GM18511 (cell line): Measurements from ENCODE around the gene COL8A1.

Experiments
- ATAC-seq: cut with Tn5 transposase; IDR thresholded peaks from one replicate; pipeline ENCODE4 v1.9.1; 2021; ENCODE audit warnings: mild to moderate bottlenecking, moderate library complexity; ENCODE audit not compliant: unreplicated experiment

COL8A1 gene

GRCh38 chr3:99753268-99753975 is 115.0 kb downstream of the COL8A1 start:
- peak; percentile 91 for ATAC-seq

GRCh38 chr3:99755831-99756230 is 117.4 kb downstream of the COL8A1 start:
- ATAC-seq: no peak

- no peak for ATAC-seq
Measured at GRCh38 chr3:99757966-99758365, 119.6 kb downstream of the COL8A1 start.

GRCh38 chr3:99758502-99759177 is 120.2 kb downstream of the COL8A1 start:
- ATAC-seq: no peak

DNA sequence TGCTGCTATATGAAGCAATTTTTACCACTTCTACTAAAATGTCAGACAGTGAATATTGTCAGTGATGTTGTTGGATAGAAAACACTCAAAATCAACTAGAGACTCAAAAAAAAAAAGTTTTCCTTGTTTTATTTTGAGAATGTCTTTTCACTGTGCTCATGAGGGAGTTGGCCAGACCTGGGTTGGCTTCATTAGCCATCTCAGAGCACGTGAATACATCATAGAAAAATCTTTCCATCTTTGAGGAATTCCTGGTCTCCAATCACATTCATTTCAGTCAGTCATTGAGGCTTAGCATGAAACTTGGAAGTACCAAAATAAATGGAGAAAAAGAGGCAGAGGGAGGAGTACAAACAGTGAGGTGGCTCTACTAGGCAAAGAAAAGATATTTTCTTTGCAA is 121.6 kb downstream of the COL8A1 start:
- no peak for ATAC-seq

- no peak for ATAC-seq
Measured at GRCh38 chr3:99760629-99761028, 122.2 kb downstream of the COL8A1 start.

- ATAC-seq: no peak
Measured at GRCh38 chr3:99761415-99762165, 123.2 kb downstream of the COL8A1 start.

DNA sequence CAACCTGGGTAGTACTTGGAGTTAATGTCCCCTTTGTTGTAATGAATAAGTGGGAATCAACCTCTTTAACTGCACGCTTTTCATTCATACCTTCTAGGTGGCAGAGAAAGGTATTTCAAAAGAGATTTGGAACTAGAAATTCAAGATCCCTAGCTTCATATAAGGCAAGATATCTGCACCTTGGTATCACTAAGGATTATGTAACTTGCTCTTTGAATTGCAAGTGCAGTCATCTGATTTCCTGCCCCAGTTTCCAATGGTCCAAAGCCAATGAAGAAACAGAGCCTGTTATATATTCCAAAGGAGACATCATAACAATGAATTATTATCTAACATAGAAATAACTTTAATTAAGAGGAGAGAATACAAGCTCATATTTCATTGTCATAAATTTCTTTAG is 124.5 kb downstream of the COL8A1 start:
- ATAC-seq: no peak

GRCh38 chr3:99764377-99764776 is 126.0 kb downstream of the COL8A1 start:
- ATAC-seq: no peak

GRCh38 chr3:99765042-99765942 is 126.9 kb downstream of the COL8A1 start:
- no peak for ATAC-seq

DNA sequence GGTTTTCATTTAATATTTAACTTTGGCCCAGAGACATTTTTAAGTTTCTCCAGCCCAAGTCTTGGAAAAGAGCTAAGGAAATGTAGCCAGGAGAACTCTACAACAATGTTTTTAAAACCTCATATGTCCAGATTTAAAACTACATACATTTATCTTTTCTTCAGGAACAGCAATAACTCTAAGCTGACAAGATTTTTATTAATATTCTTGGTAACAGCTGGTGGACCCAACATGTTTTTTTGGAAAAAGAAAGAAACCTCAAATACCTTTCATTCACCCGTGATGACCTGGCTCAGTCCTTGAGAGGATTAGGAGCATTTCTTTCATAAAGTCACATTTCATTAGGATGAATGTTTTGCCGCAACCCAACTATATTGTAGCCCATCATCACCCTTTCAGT is 128.9 kb downstream of the COL8A1 start:
- ATAC-seq: no peak

DNA sequence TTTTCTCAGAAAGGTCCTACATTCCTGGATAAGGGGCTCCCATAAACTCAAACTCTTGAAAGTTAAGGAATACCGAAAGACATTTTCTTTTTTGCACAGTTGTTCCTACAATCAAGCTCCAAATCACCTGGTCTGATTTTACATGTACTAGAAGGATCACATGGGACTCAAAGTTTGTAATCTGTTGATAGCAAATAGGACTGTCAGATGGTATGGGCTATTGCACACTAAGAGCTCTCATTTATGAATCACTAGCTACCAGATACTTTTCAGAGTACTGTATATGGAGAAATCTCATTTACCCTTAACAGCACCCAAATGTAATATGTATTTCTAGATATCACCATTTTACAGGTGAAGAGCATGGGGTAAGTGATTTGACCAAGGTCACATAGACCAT is 129.7 kb downstream of the COL8A1 start:
- no peak for ATAC-seq

- ATAC-seq: no peak
Measured at GRCh38 chr3:99768808-99769501, 130.6 kb downstream of the COL8A1 start.

DNA sequence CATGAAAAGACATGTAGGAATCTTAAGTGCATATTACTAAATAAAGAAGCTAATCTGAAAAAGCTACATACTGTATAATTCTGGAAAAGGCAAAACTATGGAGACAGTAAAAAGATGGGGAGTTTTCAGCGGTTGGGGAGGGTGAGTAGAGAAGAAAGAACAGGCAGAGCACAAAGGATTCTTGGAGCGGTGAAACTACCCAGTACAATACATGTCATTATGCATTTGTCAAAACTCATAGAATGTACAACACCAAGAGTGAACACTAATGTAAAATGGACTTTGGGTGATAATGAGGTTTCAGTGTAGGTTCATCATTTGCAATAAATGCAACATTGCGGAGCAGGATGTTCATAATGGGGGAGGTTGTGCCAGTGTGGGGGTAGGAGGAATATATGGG is 133.8 kb downstream of the COL8A1 start:
- no peak for ATAC-seq

GRCh38 chr3:99772671-99773070 is 134.3 kb downstream of the COL8A1 start:
- ATAC-seq: no peak

GRCh38 chr3:99774467-99774866 is 136.1 kb downstream of the COL8A1 start:
- peak; percentile 98 for ATAC-seq

- ATAC-seq: no peak
Measured at GRCh38 chr3:99776516-99777209, 138.3 kb downstream of the COL8A1 start.

GRCh38 chr3:99777210-99777549 is 138.8 kb downstream of the COL8A1 start:
- no peak for ATAC-seq

GRCh38 chr3:99777708-99778107 is 139.3 kb downstream of the COL8A1 start:
- ATAC-seq: no peak

- no peak for ATAC-seq
Measured at GRCh38 chr3:99780749-99781148, 142.4 kb downstream of the COL8A1 start.
